Common myeloid progenitor, CD34-positive (primary cell): ENCODE data around the gene HTR1D.
"Not testable (repeated sequence)": the region's sequence is repeated elsewhere in the genome, so short reads cannot be mapped to it uniquely, and the experiment has no call there.

Experiments used
- CTCF ChIA-PET: fragments of 350-600 bp; sonication (Branson Sonifier 250); formaldehyde crosslinking; loops from one replicate; lab custom pipeline; 2021; ENCODE audit warnings: antibody characterized with exemption; lab: Charles Lee
- POLR2A ChIA-PET: fragments of 350-600 bp; sonication (Branson Sonifier 250); formaldehyde crosslinking; loops from one replicate; lab custom pipeline; 2021; ENCODE audit warnings: antibody characterized with exemption; lab: Charles Lee
- DNase-seq, 3 donors: peaks; one replicate each; pipeline versions ENCODE4 v3.0.0 to v3.0.0-alpha.2; 2013
- H3K27ac ChIP-seq, 2 experiments: 1 replicate in 1 of 2; 2 replicates in 1 of 2; pipeline ENCODE4 v1.7.0; 2013; ENCODE audit warnings: inconsistent platforms in 2 of 2, low read length in 2 of 2, mild to moderate bottlenecking in 2 of 2, low read depth in 1 of 2, moderate library complexity in 1 of 2; ENCODE audit not compliant: severe bottlenecking in 2 of 2, insufficient read depth in 1 of 2, poor library complexity in 1 of 2
- H3K27me3 ChIP-seq, 5 experiments: replicated peaks in 2 of 5; 1 replicate in 3 of 5; 2 replicates in 2 of 5; pipeline versions ENCODE4 v1.6.1 to v1.7.0; 2013; ENCODE audit warnings: low read length in 4 of 5, mild to moderate bottlenecking in 2 of 5, moderate library complexity in 2 of 5, inconsistent platforms in 1 of 5; ENCODE audit not compliant: insufficient read depth in 5 of 5, control insufficient read depth in 4 of 5
- H3K36me3 ChIP-seq, 4 experiments: 1 replicate in 2 of 4; 2 replicates in 2 of 4; pipeline versions ENCODE4 v1.6.1 to v1.7.0; 2013; ENCODE audit warnings: low read length in 3 of 4, control low read depth in 1 of 4, mild to moderate bottlenecking in 1 of 4; ENCODE audit not compliant: control insufficient read depth in 4 of 4, insufficient read depth in 4 of 4
- H3K4me1 ChIP-seq, 4 experiments: 1 replicate in 3 of 4; 2 replicates in 1 of 4; pipeline versions ENCODE4 v1.6.1 to v1.7.1; 2013; ENCODE audit warnings: low read length in 3 of 4, mild to moderate bottlenecking in 3 of 4, control low read depth in 1 of 4, inconsistent platforms in 1 of 4, moderate library complexity in 1 of 4; ENCODE audit not compliant: control insufficient read depth in 4 of 4, insufficient read depth in 4 of 4; ENCODE audit errors: control extremely low read depth in 1 of 4
- H3K4me3 ChIP-seq, 7 experiments: 1 replicate in 4 of 7; 2 replicates in 3 of 7; pipeline versions ENCODE4 v1.5.1 to v1.7.0; 2013; ENCODE audit warnings: mild to moderate bottlenecking in 7 of 7, low read length in 6 of 7, moderate library complexity in 6 of 7, inconsistent platforms in 2 of 7, low read depth in 2 of 7, control low read depth in 1 of 7; ENCODE audit not compliant: insufficient read depth in 4 of 7, control insufficient read depth in 1 of 7; ENCODE audit errors: extremely low read depth in 1 of 7
- H3K9me3 ChIP-seq, 5 experiments: 1 replicate in 4 of 5; 2 replicates in 1 of 5; pipeline versions ENCODE4 v1.6.1 to v1.7.1; 2013; ENCODE audit warnings: low read length in 4 of 5, mild to moderate bottlenecking in 2 of 5, inconsistent platforms in 1 of 5, low read depth in 1 of 5, moderate library complexity in 1 of 5; ENCODE audit not compliant: control insufficient read depth in 4 of 5, insufficient read depth in 2 of 5; ENCODE audit errors: control extremely low read depth in 1 of 5
- whole genome bisulfite sequencing: methylation state at CpG from one replicate; pipeline ENCODE4 v1.1.5; 2013; ENCODE audit not compliant: insufficient coverage; 5-methylcytosine and 5-hydroxymethylcytosine counted together

Gene HTR1D

GRCh38 chr1:23198373-23198772, 18.9 kb downstream of the HTR1D start:
- Histone ChIP-seq H3K27ac (no peak overlapping the region), H3K4me3 (no peak overlapping the region), H3K9me3 (no peaks in the 10 kb centered on the region), H3K27me3 (peaks cover 0 to 4% (median 0%) of the 10 kb centered on the region in 5 experiments), H3K36me3 (no peaks in the 10 kb centered on the region), H3K4me1 (no peaks in the 10 kb centered on the region)
- ChIA-PET CTCF (no interaction called here), POLR2A (no interaction called here)
- peak in 2 of 3 donors; percentile 47 to 54 for DNase-seq
- no CpG with 5 or more reads among the region's 4 CpGs for WGBS

- no peak for DNase-seq
- Histone ChIP-seq H3K27ac (no peak overlapping the region), H3K4me3 (no peak overlapping the region), H3K27me3 (peaks cover 0 to 3% (median 0%) of the 10 kb centered on the region in 5 experiments), H3K36me3 (no peaks in the 10 kb centered on the region), H3K4me1 (no peaks in the 10 kb centered on the region), H3K9me3 (no peaks in the 10 kb centered on the region)
- CTCF ChIA-PET: interaction anchor here (0.6 to 4.3 kb wide), 3 partner anchors 12 to 25 kb away, joined by 3 to 38 read pairs (median 3); no protein-coding TSS in a partner anchor
- POLR2A ChIA-PET: no interaction called here
- 87% methylated on average over 10 of the region's 10 CpGs for WGBS
Observed at GRCh38 chr1:23196627-23197328, 20.5 kb downstream of the HTR1D start.

GRCh38 chr1:23194119-23194984, 22.9 kb downstream of the HTR1D start:
- no peaks in the 10 kb centered on the region for H3K9me3 ChIP-seq
- 83% methylated on average over 9 of the region's 11 CpGs for WGBS
- ChIA-PET POLR2A (no interaction called here), CTCF (interaction anchor here (0.7 to 4.3 kb wide), 5 partner anchors 9 to 92 kb away, joined by 3 to 38 read pairs (median 4); no protein-coding TSS in a partner anchor)
- H3K4me1 ChIP-seq: no peaks in the 10 kb centered on the region
- no peak overlapping the region for H3K4me3 ChIP-seq
- no peak for DNase-seq
- peaks cover 0 to 1% (median 0%) of the 10 kb centered on the region in 5 experiments for H3K27me3 ChIP-seq
- no peaks in the 10 kb centered on the region for H3K36me3 ChIP-seq
- no peak overlapping the region for H3K27ac ChIP-seq

- 98% methylated on average over 25 of the region's 27 CpGs for WGBS
- Histone ChIP-seq H3K27me3 (peaks cover 0 to 1% (median 0%) of the 10 kb centered on the region in 5 experiments), H3K9me3 (no peaks in the 10 kb centered on the region), H3K4me1 (no peaks in the 10 kb centered on the region), H3K36me3 (no peaks in the 10 kb centered on the region), H3K4me3 (no peak overlapping the region), H3K27ac (no peak overlapping the region)
- ChIA-PET POLR2A (no interaction called here), CTCF (interaction anchor here (4.3 kb wide), 1 partner anchor 9 kb away, joined by 38 read pairs; no protein-coding TSS in a partner anchor)
- no peak for DNase-seq
Observed at GRCh38 chr1:23193391-23194118, 23.7 kb downstream of the HTR1D start.

GRCh38 chr1:23191199-23191598, 26.1 kb downstream of the HTR1D start:
- ChIA-PET POLR2A (no interaction called here), CTCF (interaction anchor here (1.5 kb wide), 2 partner anchors 9 to 105 kb away, joined by 3 to 4 read pairs; no protein-coding TSS in a partner anchor)
- no peak for DNase-seq
- no peaks in the 10 kb centered on the region for H3K9me3 ChIP-seq
- WGBS: 91% methylated on average over 3 of the region's 3 CpGs
- peaks cover 0 to 1% (median 0%) of the 10 kb centered on the region in 5 experiments for H3K27me3 ChIP-seq
- no peaks in the 10 kb centered on the region for H3K4me1 ChIP-seq
- no peak overlapping the region for H3K4me3 ChIP-seq
- no peak overlapping the region for H3K27ac ChIP-seq
- no peaks in the 10 kb centered on the region for H3K36me3 ChIP-seq

GRCh38 chr1:23188936-23189452, 28.3 kb downstream of the HTR1D start:
- CTCF ChIA-PET: interaction anchor here (1.3 kb wide), 1 partner anchor 107 kb away, joined by 3 read pairs; no protein-coding TSS in a partner anchor
- 95% methylated on average over 6 of the region's 13 CpGs for WGBS
- not testable (repeated sequence) for H3K27ac ChIP-seq

More at GRCh38 chr1:23188936-23189452, 28.3 kb downstream of the HTR1D start:
- H3K4me1 ChIP-seq, H3K27me3 ChIP-seq, POLR2A ChIA-PET, H3K36me3 ChIP-seq, DNase-seq, H3K4me3 ChIP-seq, H3K9me3 ChIP-seq: not testable (repeated sequence)
